Measurements from ENCODE around the gene C11orf97. TPM values are rescaled to one million over a fixed set of nuclear protein-coding genes. Genes with fewer than 3 reads are reported as not detected.
"Not testable (repeated sequence)": the region's sequence is repeated elsewhere in the genome, so short reads cannot be mapped to it uniquely, and the experiment has no call there.

The C11orf97 gene
- total RNA-seq, 1 experiment from 2014 or later: not detected

- Histone ChIP-seq H3K4me1 (no peaks in the 10 kb centered on the region), H3K27ac (no peak overlapping the region), H3K9me3 (replicated peaks) (no peaks in the 10 kb centered on the region), H3K4me3 (no peak overlapping the region), H3K36me3 (no peaks in the 10 kb centered on the region), H3K27me3 (no peaks in the 10 kb centered on the region)
- no peak for DNase-seq
Measured at GRCh38 chr11:94558932-94559331, 46.7 kb downstream of the C11orf97 start.

- Histone ChIP-seq H3K36me3 (no peaks in the 10 kb centered on the region), H3K4me3 (no peak overlapping the region), H3K9me3 (replicated peaks) (no peaks in the 10 kb centered on the region), H3K27ac (no peak overlapping the region), H3K4me1 (no peaks in the 10 kb centered on the region), H3K27me3 (no peaks in the 10 kb centered on the region)
- DNase-seq: no peak
Measured at GRCh38 chr11:94559361-94559760, 47.1 kb downstream of the C11orf97 start.

- Histone ChIP-seq H3K36me3 (no peaks in the 10 kb centered on the region), H3K27ac (no peak overlapping the region), H3K9me3 (replicated peaks) (no peaks in the 10 kb centered on the region), H3K4me3 (no peak overlapping the region), H3K27me3 (no peaks in the 10 kb centered on the region), H3K4me1 (no peaks in the 10 kb centered on the region)
- no peak for DNase-seq
Measured at GRCh38 chr11:94560834-94561233, 48.6 kb downstream of the C11orf97 start.

- Histone ChIP-seq H3K9me3 (replicated peaks) (no peaks in the 10 kb centered on the region), H3K4me1 (no peaks in the 10 kb centered on the region), H3K27ac (no peak overlapping the region), H3K36me3 (no peaks in the 10 kb centered on the region), H3K4me3 (no peak overlapping the region), H3K27me3 (no peaks in the 10 kb centered on the region)
- no peak for DNase-seq
Measured at GRCh38 chr11:94563176-94563847, 51.1 kb downstream of the C11orf97 start.

- Histone ChIP-seq H3K27me3 (no peaks in the 10 kb centered on the region), H3K9me3 (replicated peaks) (no peaks in the 10 kb centered on the region), H3K27ac (no peak overlapping the region), H3K4me1 (no peaks in the 10 kb centered on the region), H3K36me3 (no peaks in the 10 kb centered on the region), H3K4me3 (no peak overlapping the region)
- DNase-seq: no peak
Measured at GRCh38 chr11:94563848-94564467, 51.7 kb downstream of the C11orf97 start.

GRCh38 chr11:94567181-94567670 is 55.0 kb downstream of the C11orf97 start, which contains the start of gene PIWIL4:
PIWIL4 (plus strand) TSS chr11:94567368; CDS start chr11:94567519, 151 bp downstream.
- H3K9me3 ChIP-seq (replicated peaks): no peaks in the 10 kb centered on the region

GRCh38 chr11:94568200-94568599 is 55.9 kb downstream of the C11orf97 start:
- H3K27ac ChIP-seq: no peak overlapping the region
- no peaks in the 10 kb centered on the region for H3K36me3 ChIP-seq
- H3K4me1 ChIP-seq: no peaks in the 10 kb centered on the region
- DNase-seq: no peak
- no peak overlapping the region for H3K4me3 ChIP-seq
- no peaks in the 10 kb centered on the region for H3K9me3 ChIP-seq (replicated peaks)
- no peaks in the 10 kb centered on the region for H3K27me3 ChIP-seq

More at GRCh38 chr11:94567181-94567670, 55.0 kb downstream of the C11orf97 start, which contains the start of gene PIWIL4:
- Histone ChIP-seq H3K36me3 (no peaks in the 10 kb centered on the region), H3K27me3 (no peaks in the 10 kb centered on the region), H3K4me3 (no peak within 1 kb of the TSS), H3K4me1 (no peaks in the 10 kb centered on the region), H3K27ac (no peak within 1 kb of the TSS)
- DNase-seq: no peak

- Histone ChIP-seq H3K36me3 (no peaks in the 10 kb centered on the region), H3K27ac (no peak overlapping the region), H3K27me3 (no peaks in the 10 kb centered on the region), H3K4me1 (no peaks in the 10 kb centered on the region), H3K4me3 (no peak overlapping the region), H3K9me3 (replicated peaks) (no peaks in the 10 kb centered on the region)
- no peak for DNase-seq
Measured at GRCh38 chr11:94568717-94569116, 56.5 kb downstream of the C11orf97 start.

- H3K27ac ChIP-seq; H3K27me3 ChIP-seq; H3K36me3 ChIP-seq; DNase-seq; H3K9me3 ChIP-seq (replicated peaks); H3K4me3 ChIP-seq; H3K4me1 ChIP-seq: not testable (repeated sequence)
Measured at GRCh38 chr11:94572975-94573374, 60.7 kb downstream of the C11orf97 start.

- H3K9me3 ChIP-seq (replicated peaks): no peaks in the 10 kb centered on the region
- no peaks in the 10 kb centered on the region for H3K36me3 ChIP-seq
- no peak overlapping the region for H3K4me3 ChIP-seq
- no peak overlapping the region for H3K27ac ChIP-seq
- H3K27me3 ChIP-seq: no peaks in the 10 kb centered on the region
- no peak for DNase-seq
- no peaks in the 10 kb centered on the region for H3K4me1 ChIP-seq
Measured at GRCh38 chr11:94574193-94574961, 62.1 kb downstream of the C11orf97 start.

- no peaks in the 10 kb centered on the region for H3K27me3 ChIP-seq
Measured at GRCh38 chr11:94576306-94576705, 64.0 kb downstream of the C11orf97 start.

GRCh38 chr11:94577841-94578240 is 65.6 kb downstream of the C11orf97 start:
- no peak for DNase-seq
- Histone ChIP-seq H3K4me3 (no peak overlapping the region), H3K36me3 (no peaks in the 10 kb centered on the region), H3K4me1 (no peaks in the 10 kb centered on the region), H3K9me3 (replicated peaks) (no peaks in the 10 kb centered on the region), H3K27ac (no peak overlapping the region), H3K27me3 (no peaks in the 10 kb centered on the region)

More at GRCh38 chr11:94576306-94576705, 64.0 kb downstream of the C11orf97 start:
- Histone ChIP-seq H3K36me3 (no peaks in the 10 kb centered on the region), H3K27ac (no peak overlapping the region), H3K4me3 (no peak overlapping the region), H3K9me3 (replicated peaks) (no peaks in the 10 kb centered on the region), H3K4me1 (no peaks in the 10 kb centered on the region)
- no peak for DNase-seq
